GM12873 (cell line): ENCODE results near the gene DNAL4.

ENCODE experiments used
- TF ChIP-seq, protein P1 (sequence below): IDR thresholded peaks from 2 replicates; pipeline ENCODE4 v1.5.1; 2012; ENCODE audit warnings: low read depth, mild to moderate bottlenecking, moderate library complexity, low read length, control low read depth; ENCODE audit not compliant: insufficient read depth; ENCODE audit errors: missing control alignments

The DNAL4 gene, protein sequence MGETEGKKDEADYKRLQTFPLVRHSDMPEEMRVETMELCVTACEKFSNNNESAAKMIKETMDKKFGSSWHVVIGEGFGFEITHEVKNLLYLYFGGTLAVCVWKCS

DNA sequence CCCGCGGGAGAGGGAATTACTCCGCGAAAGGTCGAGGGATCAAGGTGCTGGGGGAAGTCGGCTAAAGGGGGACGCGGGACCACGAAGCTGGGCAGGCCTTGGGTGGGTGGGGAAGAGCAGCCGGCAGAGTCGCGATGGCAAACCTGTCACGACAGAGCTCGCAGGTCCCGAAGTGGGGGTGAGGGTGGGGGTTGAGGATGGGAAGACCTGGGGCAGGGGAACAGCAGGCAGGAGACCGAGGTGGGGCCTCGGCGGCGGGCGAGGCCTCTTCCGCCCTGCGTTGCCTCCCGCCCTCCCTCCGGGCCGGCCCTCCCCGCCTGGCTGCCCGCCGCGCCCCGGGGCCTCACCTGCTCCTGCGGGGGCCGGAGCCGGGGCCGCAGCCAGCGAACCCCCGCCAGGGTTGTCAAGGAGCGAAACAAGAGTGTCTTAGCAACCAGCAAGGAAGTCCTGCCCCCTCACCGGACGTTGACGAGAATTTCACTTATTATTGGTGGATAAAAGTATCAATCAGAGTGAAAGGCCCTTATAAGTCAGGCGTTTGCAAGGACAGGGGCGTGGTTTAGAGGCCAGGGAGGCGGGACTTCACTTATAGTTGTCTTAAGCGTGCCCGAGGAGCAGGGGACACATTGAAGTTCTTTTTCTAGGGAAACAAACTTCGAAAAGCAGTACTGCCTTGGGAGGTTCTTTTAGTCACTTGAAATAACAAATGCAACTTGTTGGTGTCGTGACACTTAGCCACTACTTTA lies at the start of gene DNAL4:
Gene DNAL4, minus strand, starts transcription at position 423 of the 746 bp plus-strand sequence. CDS start 11,412 bp downstream, outside the sequence.
- TF ChIP-seq, protein P1, sequence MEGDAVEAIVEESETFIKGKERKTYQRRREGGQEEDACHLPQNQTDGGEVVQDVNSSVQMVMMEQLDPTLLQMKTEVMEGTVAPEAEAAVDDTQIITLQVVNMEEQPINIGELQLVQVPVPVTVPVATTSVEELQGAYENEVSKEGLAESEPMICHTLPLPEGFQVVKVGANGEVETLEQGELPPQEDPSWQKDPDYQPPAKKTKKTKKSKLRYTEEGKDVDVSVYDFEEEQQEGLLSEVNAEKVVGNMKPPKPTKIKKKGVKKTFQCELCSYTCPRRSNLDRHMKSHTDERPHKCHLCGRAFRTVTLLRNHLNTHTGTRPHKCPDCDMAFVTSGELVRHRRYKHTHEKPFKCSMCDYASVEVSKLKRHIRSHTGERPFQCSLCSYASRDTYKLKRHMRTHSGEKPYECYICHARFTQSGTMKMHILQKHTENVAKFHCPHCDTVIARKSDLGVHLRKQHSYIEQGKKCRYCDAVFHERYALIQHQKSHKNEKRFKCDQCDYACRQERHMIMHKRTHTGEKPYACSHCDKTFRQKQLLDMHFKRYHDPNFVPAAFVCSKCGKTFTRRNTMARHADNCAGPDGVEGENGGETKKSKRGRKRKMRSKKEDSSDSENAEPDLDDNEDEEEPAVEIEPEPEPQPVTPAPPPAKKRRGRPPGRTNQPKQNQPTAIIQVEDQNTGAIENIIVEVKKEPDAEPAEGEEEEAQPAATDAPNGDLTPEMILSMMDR: no peak

GRCh38 chr22:38843201-38843656 lies 49.3 kb upstream of the DNAL4 start:
- TF ChIP-seq, protein P1: peak; percentile 31

GRCh38 chr22:38842512-38843200 lies 48.7 kb upstream of the DNAL4 start:
- TF ChIP-seq, protein P1: no peak

GRCh38 chr22:38841635-38842034 lies 47.7 kb upstream of the DNAL4 start:
- TF ChIP-seq, protein P1: no peak

DNA sequence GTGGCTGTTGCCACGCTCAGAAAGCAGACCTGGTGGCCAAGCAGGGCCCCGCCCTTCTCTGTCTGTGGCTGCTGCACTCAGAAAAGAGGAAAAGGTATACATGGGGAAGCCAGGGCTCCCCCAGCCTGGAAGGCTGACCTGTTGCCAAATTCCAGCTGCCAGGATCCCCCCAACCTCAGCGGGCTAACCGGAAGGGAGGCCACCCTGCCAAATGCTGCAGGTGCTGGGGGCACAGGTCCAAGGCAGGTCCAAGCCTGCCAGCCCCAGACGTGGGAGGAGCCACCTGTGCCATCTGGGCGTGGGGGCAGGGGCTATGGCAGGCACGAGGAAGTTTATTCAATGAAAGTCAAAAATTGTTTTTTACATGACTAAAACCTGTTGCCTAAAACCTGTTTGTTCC lies 47.3 kb upstream of the DNAL4 start:
- TF ChIP-seq, protein P1: no peak

GRCh38 chr22:38840129-38840528 lies 46.2 kb upstream of the DNAL4 start:
- TF ChIP-seq, protein P1: no peak

DNA sequence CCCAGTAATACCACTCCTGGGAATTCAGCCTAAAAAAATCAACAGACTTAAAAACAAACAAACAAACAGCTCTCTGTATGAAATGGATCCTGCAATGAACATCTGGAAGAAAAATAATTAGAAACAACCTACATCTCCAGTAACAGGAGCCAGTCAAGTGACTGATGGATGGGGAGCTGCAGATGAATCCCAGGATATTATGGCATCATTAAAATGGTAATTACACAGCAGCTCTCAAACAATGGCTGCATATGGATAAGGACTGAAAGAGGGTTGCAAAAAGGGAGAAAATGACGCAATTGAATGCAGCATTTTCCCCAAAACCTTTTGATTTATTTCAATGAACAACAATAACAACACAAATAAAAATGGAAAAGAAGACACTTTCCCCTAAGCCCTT lies 45.7 kb upstream of the DNAL4 start:
- TF ChIP-seq, protein P1: no peak
